Ovary (tissue), 9 donors: Measurements from ENCODE around the gene CPE. TPM values are rescaled to one million over a fixed set of nuclear protein-coding genes. Genes with fewer than 3 reads are reported as not detected.

Source experiments
- DNase-seq, 5 donors: peaks; one replicate each; pipeline ENCODE4 v3.0.0-alpha.2; 2019 to 2020
- H3K27ac ChIP-seq, 2 donors: fragments of 200-600 bp; one replicate each; pipeline versions ENCODE4 v1.5.1 to v1.8.0; 2019 to 2022
- H3K27me3 ChIP-seq: fragments of 200-600 bp; one replicate; pipeline ENCODE4 v1.8.0; 2022
- H3K36me3 ChIP-seq: fragments of 200-600 bp; sonication (generic); one replicate; pipeline ENCODE4 v1.5.1; 2019
- H3K4me1 ChIP-seq: one replicate; pipeline ENCODE4 v1.8.1; 2013; ENCODE audit warnings: mild to moderate bottlenecking, moderate library complexity; ENCODE audit not compliant: insufficient read depth
- H3K4me3 ChIP-seq: fragments of 200-600 bp; sonication (generic); one replicate; pipeline ENCODE4 v1.5.1; 2017
- H3K9me3 ChIP-seq, 2 donors: fragments of 200-600 bp in 1 of 2; sonication (generic) in 1 of 2; one replicate each; pipeline versions ENCODE4 v1.5.1 to v1.8.1; 2013 to 2019; ENCODE audit warnings: mild to moderate bottlenecking in 1 of 2, moderate library complexity in 1 of 2
- CTCF ChIP-seq, 3 donors: fragments of 450-650 bp in 2 of 3; fragments of 200-600 bp in 1 of 3; IDR thresholded peaks; one replicate each; pipeline versions ENCODE4 v1.5.1 to v1.8.0; 2016 to 2022; ENCODE audit warnings: antibody characterized with exemption in 3 of 3, mild to moderate bottlenecking in 1 of 3
- EP300 ChIP-seq: sonication (generic); formaldehyde crosslinking; IDR thresholded peaks from one replicate; pipeline ENCODE4 v1.6.1; 2017; ENCODE audit warnings: antibody characterized with exemption
- POLR2A ChIP-seq: fragments of 450-650 bp; IDR thresholded peaks from one replicate; pipeline ENCODE4 v1.6.1; 2017; ENCODE audit warnings: antibody characterized with exemption, mild to moderate bottlenecking, moderate library complexity
- WGBS, 3 donors: extraction: QIAGEN DNeasy Blood & Tissue Kit in 1 of 3; methylation state at CpG; one replicate each; pipeline versions ENCODE4 v1.1.5 to v1.1.7; 2013 to 2017; 5-methylcytosine and 5-hydroxymethylcytosine counted together
- intact Hi-C, 4 donors: fragments of 100-400 bp; cut with DNase I; formaldehyde crosslinking; loops; one replicate each; pipeline versions ENCODE4 v1.11.0 to v1.15.1; 2022 to 2023
- polyA plus RNA-seq, 2 donors: library from polyadenylated mRNA; stranded (reverse); fragments of 200-250 nt in 1 of 2; fragments of 350-450 nt in 1 of 2; fragmentation: Illumina TruSeq in 1 of 2; extraction: RNeasy Lipid Tissue Mini Kit (QIAGEN cat#74804) in 1 of 2; gene quantifications; one replicate each; pipeline ENCODE4 v1.2.3, GENCODE V29; 2013 to 2014
- total RNA-seq, 7 donors: library from RNA; depleted of rRNA in 2 of 7; stranded (reverse); fragments of >200 nt in 2 of 7; fragmentation: NEBNext Ultra II Directional in 3 of 7; extraction: Animal tissue kit (Norgen Biotek cat#: 25700) in 3 of 7; gene quantifications; one replicate each; pipeline versions ENCODE4 v1.1.0 to v1.2.4, GENCODE V29; 2016 to 2023
- donor health status: DM: no; HTN: no; CAD: no; lungs with moderate emphysema.
- donor health status: DM: no; HTN: no; CAD: no.
- donor health status: Bipolar disorder and iron deficiency.
- donor health status: DM: yes; HTN: yes; CAD: no.
- donor health status: DM: no; HTN: no; CAD: no.
- donor health status: DM: yes; HTN: yes; CAD: no.

The CPE gene
- total and polyA plus RNA-seq, 9 donors = 19.9 to 207 (median 69.2) TPM

- Histone ChIP-seq H3K36me3 (no peaks in the 10 kb centered on the region), H3K4me3 (no peak overlapping the region), H3K27me3 (no peaks in the 10 kb centered on the region), H3K9me3 (no peaks in the 10 kb centered on the region), H3K27ac (no peak overlapping the region), H3K4me1 (peaks cover 7% of the 10 kb centered on the region)
- DNase-seq = no peak
- 82 to 88% (median 87%) methylated on average over 3 of the region's 3 CpGs for WGBS, 3 donors
- intact Hi-C loops = loop anchor here (5.0 to 10.0 kb wide), 4 partner anchors 97 to 335 kb away; no protein-coding TSS in a partner anchor
- TF ChIP-seq POLR2A = no peak
- TF ChIP-seq EP300 = no peak
- TF ChIP-seq CTCF (IDR thresholded peaks at IDR 0.05) = no peak
Measured at GRCh38 chr4:165462009-165462408, 83.2 kb downstream of the CPE start.

GRCh38 chr4:165464376-165464775, 85.6 kb downstream of the CPE start:
- no peak for TF ChIP-seq EP300
- TF ChIP-seq CTCF (IDR thresholded peaks at IDR 0.05) = no peak
- no peak for TF ChIP-seq POLR2A
- no peaks in the 10 kb centered on the region for H3K9me3 ChIP-seq
- no peak for DNase-seq
- peaks cover 7% of the 10 kb centered on the region for H3K4me1 ChIP-seq
- no peak overlapping the region for H3K27ac ChIP-seq
- H3K36me3 ChIP-seq = no peaks in the 10 kb centered on the region
- H3K4me3 ChIP-seq = no peak overlapping the region
- H3K27me3 ChIP-seq = no peaks in the 10 kb centered on the region
- WGBS, 3 donors = 63 to 72% (median 67%) methylated on average over 7 of the region's 7 CpGs
- intact Hi-C loops = loop anchor here (5.0 to 10.0 kb wide), 4 partner anchors 100 to 337 kb away; no protein-coding TSS in a partner anchor

- Histone ChIP-seq H3K27ac (no peak overlapping the region), H3K9me3 (no peaks in the 10 kb centered on the region), H3K27me3 (no peaks in the 10 kb centered on the region), H3K36me3 (no peaks in the 10 kb centered on the region), H3K4me1 (peaks cover 7% of the 10 kb centered on the region), H3K4me3 (no peak overlapping the region)
- TF ChIP-seq POLR2A = no peak
- peak; percentile 65 to 85 (median 76) for TF ChIP-seq CTCF (IDR thresholded peaks at IDR 0.05)
- no peak for TF ChIP-seq EP300
- intact Hi-C loops = loop anchor here (5.0 to 10.0 kb wide), 4 partner anchors 100 to 338 kb away; no protein-coding TSS in a partner anchor
- DNase-seq = peak in 1 of 5 donors; percentile 22
- WGBS, 3 donors = 14 to 19% (median 17%) methylated on average over 9 of the region's 9 CpGs
Measured at GRCh38 chr4:165464813-165465381, 86.1 kb downstream of the CPE start.

- TF ChIP-seq POLR2A (no peak), EP300 (no peak), CTCF (IDR thresholded peaks at IDR 0.05) (no peak)
- no peaks in the 10 kb centered on the region for H3K9me3 ChIP-seq
- no peaks in the 10 kb centered on the region for H3K36me3 ChIP-seq
- DNase-seq = no peak
- H3K27ac ChIP-seq = no peak overlapping the region
- H3K4me3 ChIP-seq = no peak overlapping the region
- intact Hi-C loops = no loop called here
- H3K27me3 ChIP-seq = no peaks in the 10 kb centered on the region
- WGBS, 3 donors = 87 to 95% (median 94%) methylated on average over 2 of the region's 2 CpGs
- H3K4me1 ChIP-seq = no peaks in the 10 kb centered on the region
Measured at GRCh38 chr4:165470009-165470408, 91.2 kb downstream of the CPE start.
